Breast epithelium (tissue), 3 donors: Measurements from ENCODE around the gene LARP6.

Experiments
- POLR2A ChIP-seq: fragments of 450-650 bp; IDR thresholded peaks from one replicate; pipeline ENCODE4 v1.6.1; 2016; ENCODE audit warnings: antibody characterized with exemption, mild to moderate bottlenecking, moderate library complexity
- TF ChIP-seq, protein P1 (sequence below), 3 donors: fragments of 450-650 bp; IDR thresholded peaks; one replicate each; pipeline ENCODE4 v1.5.1; 2016 to 2017; ENCODE audit warnings: antibody characterized with exemption in 3 of 3, mild to moderate bottlenecking in 3 of 3, moderate library complexity in 3 of 3

- TF ChIP-seq, protein P1, sequence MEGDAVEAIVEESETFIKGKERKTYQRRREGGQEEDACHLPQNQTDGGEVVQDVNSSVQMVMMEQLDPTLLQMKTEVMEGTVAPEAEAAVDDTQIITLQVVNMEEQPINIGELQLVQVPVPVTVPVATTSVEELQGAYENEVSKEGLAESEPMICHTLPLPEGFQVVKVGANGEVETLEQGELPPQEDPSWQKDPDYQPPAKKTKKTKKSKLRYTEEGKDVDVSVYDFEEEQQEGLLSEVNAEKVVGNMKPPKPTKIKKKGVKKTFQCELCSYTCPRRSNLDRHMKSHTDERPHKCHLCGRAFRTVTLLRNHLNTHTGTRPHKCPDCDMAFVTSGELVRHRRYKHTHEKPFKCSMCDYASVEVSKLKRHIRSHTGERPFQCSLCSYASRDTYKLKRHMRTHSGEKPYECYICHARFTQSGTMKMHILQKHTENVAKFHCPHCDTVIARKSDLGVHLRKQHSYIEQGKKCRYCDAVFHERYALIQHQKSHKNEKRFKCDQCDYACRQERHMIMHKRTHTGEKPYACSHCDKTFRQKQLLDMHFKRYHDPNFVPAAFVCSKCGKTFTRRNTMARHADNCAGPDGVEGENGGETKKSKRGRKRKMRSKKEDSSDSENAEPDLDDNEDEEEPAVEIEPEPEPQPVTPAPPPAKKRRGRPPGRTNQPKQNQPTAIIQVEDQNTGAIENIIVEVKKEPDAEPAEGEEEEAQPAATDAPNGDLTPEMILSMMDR (IDR thresholded peaks at IDR 0.05), result no peak
- no peak for TF ChIP-seq POLR2A
These were observed 58.7 kb downstream of the LARP6 start for GRCh38 chr15:70795311-70795665.
